H9 (cell line): ENCODE data around the gene NBEA. TPM values are rescaled to one million over a fixed set of nuclear protein-coding genes. Genes with fewer than 3 reads are reported as not detected.

Experiments
- DNase-seq: peaks from one replicate; pipeline ENCODE4 v3.0.0-alpha.2; 2017
- H2AFZ ChIP-seq: one replicate; pipeline ENCODE4 v1.6.1; 2013; ENCODE audit warnings: mild to moderate bottlenecking, low read length, control low read depth, moderate library complexity
- H2AK5ac ChIP-seq: 2 replicates; pipeline ENCODE4 v1.6.1; 2013; ENCODE audit warnings: low read length, control low read depth, mixed read lengths; ENCODE audit not compliant: insufficient read length
- H2BK120ac ChIP-seq: one replicate; pipeline ENCODE4 v1.6.1; 2013; ENCODE audit warnings: low read depth, mild to moderate bottlenecking, low read length, control low read depth, inconsistent platforms; ENCODE audit not compliant: poor library complexity, severe bottlenecking
- H2BK12ac ChIP-seq: 2 replicates; pipeline ENCODE4 v1.6.1; 2013; ENCODE audit warnings: low read length, control low read depth, mixed read lengths, low read depth; ENCODE audit not compliant: insufficient read length
- H2BK15ac ChIP-seq: 2 replicates; pipeline ENCODE4 v1.6.1; 2013; ENCODE audit warnings: low read depth, low read length, control low read depth
- H2BK20ac ChIP-seq: one replicate; pipeline ENCODE4 v1.6.1; 2013; ENCODE audit warnings: low read depth, mild to moderate bottlenecking, low read length, control low read depth, inconsistent platforms; ENCODE audit not compliant: poor library complexity, severe bottlenecking
- H2BK5ac ChIP-seq: 2 replicates; pipeline ENCODE4 v1.6.1; 2013; ENCODE audit warnings: low read length, control low read depth, mixed read lengths; ENCODE audit not compliant: insufficient read length
- H3K14ac ChIP-seq: 2 replicates; pipeline ENCODE4 v1.6.1; 2013; ENCODE audit warnings: low read length, control low read depth; ENCODE audit not compliant: insufficient read depth
- H3K18ac ChIP-seq: 2 replicates; pipeline ENCODE4 v1.6.1; 2013; ENCODE audit warnings: low read depth, mild to moderate bottlenecking, mixed read lengths, low read length, control low read depth; ENCODE audit not compliant: insufficient read length
- H3K23ac ChIP-seq: 2 replicates; pipeline ENCODE4 v1.6.1; 2013; ENCODE audit warnings: low read length, control low read depth, mixed read lengths, low read depth; ENCODE audit not compliant: insufficient read length
- H3K23me2 ChIP-seq: 2 replicates; pipeline ENCODE4 v1.6.1; 2013; ENCODE audit warnings: low read depth, mild to moderate bottlenecking, mixed read lengths, low read length, control low read depth; ENCODE audit not compliant: insufficient read length, poor library complexity, severe bottlenecking
- H3K27ac ChIP-seq: 2 replicates; pipeline ENCODE4 v1.5.1; 2013; ENCODE audit warnings: low read length, control low read depth, mixed read lengths, low read depth; ENCODE audit not compliant: insufficient read length
- H3K27me3 ChIP-seq: 2 replicates; pipeline ENCODE4 v1.6.1; 2013; ENCODE audit warnings: low read length, control low read depth, inconsistent platforms; ENCODE audit not compliant: insufficient read depth
- H3K4ac ChIP-seq: 2 replicates; pipeline ENCODE4 v1.6.1; 2013; ENCODE audit warnings: low read depth, mild to moderate bottlenecking, control low read depth, inconsistent platforms, low read length, moderate library complexity
- H3K4me1 ChIP-seq: 2 replicates; pipeline ENCODE4 v1.6.1; 2013; ENCODE audit warnings: low read length, control low read depth, inconsistent platforms; ENCODE audit not compliant: insufficient read depth
- H3K4me2 ChIP-seq: 2 replicates; pipeline ENCODE4 v1.6.1; 2013; ENCODE audit warnings: low read length, control low read depth, mixed read lengths; ENCODE audit not compliant: insufficient read length, insufficient read depth
- H3K56ac ChIP-seq: 2 replicates; pipeline ENCODE4 v1.6.1; 2013; ENCODE audit warnings: low read depth, mild to moderate bottlenecking, mixed read lengths, low read length, control low read depth; ENCODE audit not compliant: insufficient read length
- H3K79me1 ChIP-seq: 2 replicates; pipeline ENCODE4 v1.6.1; 2013; ENCODE audit warnings: low read depth, mild to moderate bottlenecking, moderate library complexity, low read length, control low read depth, inconsistent platforms; ENCODE audit not compliant: insufficient read depth, poor library complexity, severe bottlenecking
- H3K79me2 ChIP-seq: 2 replicates; pipeline ENCODE4 v1.6.1; 2013; ENCODE audit warnings: low read length, control low read depth, inconsistent platforms; ENCODE audit not compliant: insufficient read depth
- H3K9ac ChIP-seq: 2 replicates; pipeline ENCODE4 v1.6.1; 2013; ENCODE audit warnings: low read length, control low read depth, mixed read lengths; ENCODE audit not compliant: insufficient read length; ENCODE audit errors: extremely low read depth
- H3K9me3 ChIP-seq: one replicate; pipeline ENCODE4 v1.6.1; 2013; ENCODE audit warnings: low read depth, low read length, inconsistent platforms; ENCODE audit not compliant: control insufficient read depth
- H3T11ph ChIP-seq: one replicate; pipeline ENCODE4 v1.6.1; 2013; ENCODE audit warnings: mild to moderate bottlenecking, low read length, control low read depth, inconsistent platforms
- H4K20me1 ChIP-seq: one replicate; pipeline ENCODE4 v1.6.1; 2013; ENCODE audit not compliant: control insufficient read depth, insufficient read length, insufficient read depth
- H4K5ac ChIP-seq: 2 replicates; pipeline ENCODE4 v1.6.1; 2013; ENCODE audit warnings: low read depth, mild to moderate bottlenecking, mixed read lengths, low read length, control low read depth; ENCODE audit not compliant: insufficient read length
- H4K8ac ChIP-seq: replicated peaks from 2 replicates; pipeline ENCODE4 v1.6.1; 2013; ENCODE audit warnings: low read length, control low read depth, mixed read lengths, low read depth; ENCODE audit not compliant: insufficient read length
- H4K91ac ChIP-seq: 2 replicates; pipeline ENCODE4 v1.6.1; 2013; ENCODE audit warnings: low read depth, mild to moderate bottlenecking, moderate library complexity, mixed read lengths, low read length, control low read depth; ENCODE audit not compliant: insufficient read length
- H3K27ac Mint-ChIP-seq, 3 experiments: 2 replicates in 2 of 3; 3 replicates in 1 of 3; pipeline ENCODE4 v1.8.0; 2020 to 2021; ENCODE audit warnings: mixed read lengths in 3 of 3, mild to moderate bottlenecking in 1 of 3, moderate library complexity in 1 of 3
- H3K27me3 Mint-ChIP-seq: 2 replicates; pipeline ENCODE4 v1.8.0; 2021; ENCODE audit warnings: low read depth, mild to moderate bottlenecking, moderate library complexity, mixed read lengths
- H3K36me3 Mint-ChIP-seq, 3 experiments: 2 replicates in 2 of 3; 3 replicates in 1 of 3; pipeline ENCODE4 v1.8.0; 2020 to 2021; ENCODE audit warnings: low read depth in 3 of 3, mixed read lengths in 3 of 3; ENCODE audit not compliant: insufficient read depth in 1 of 3
- H3K4me1 Mint-ChIP-seq, 2 experiments: 2 replicates each; pipeline ENCODE4 v1.8.0; 2020; ENCODE audit warnings: mixed read lengths in 2 of 2
- H3K4me3 Mint-ChIP-seq, 2 experiments: 2 replicates in 1 of 2; 3 replicates in 1 of 2; pipeline ENCODE4 v1.8.0; 2020 to 2021; ENCODE audit warnings: mild to moderate bottlenecking in 2 of 2, mixed read lengths in 2 of 2, moderate library complexity in 1 of 2
- H3K9me3 Mint-ChIP-seq, 2 experiments: 2 replicates in 1 of 2; 3 replicates in 1 of 2; pipeline ENCODE4 v1.8.0; 2020; ENCODE audit warnings: mild to moderate bottlenecking in 2 of 2, mixed read lengths in 2 of 2, moderate library complexity in 1 of 2
- CTCF ChIP-seq: fragments of 200-600 bp; sonication (generic); conservative IDR thresholded peaks from 3 replicates; pipeline ENCODE4 v1.8.0; 2021; ENCODE audit warnings: antibody characterized with exemption, mild to moderate bottlenecking
- WGBS: extraction: QIAGEN DNeasy Blood & Tissue Kit; methylation state at CpG from one replicate; pipeline ENCODE4 v1.1.7; 2013; ENCODE audit warnings: missing lambda C conversion rate, low lambda C conversion rate, mixed read lengths; ENCODE audit not compliant: insufficient read length; ENCODE audit errors: extremely low coverage; 5-methylcytosine and 5-hydroxymethylcytosine counted together
- total RNA-seq: library from RNA; stranded (reverse); gene quantifications from 2 replicates; pipeline ENCODE4 v1.2.1, GENCODE V29; 2021

The NBEA gene
- total RNA-seq, 1 experiment from 2014 or later = 17.3 TPM

GRCh38 chr13:35716729-35717128, 774.7 kb downstream of the NBEA start:
- H3K23ac ChIP-seq = no peak overlapping the region
- no peaks in the 10 kb centered on the region for H4K20me1 ChIP-seq
- Mint-ChIP-seq H3K27me3 (no peaks in the 10 kb centered on the region), H3K4me3 (no peak overlapping the region), H3K9me3 (no peaks in the 10 kb centered on the region; a peak in 1 of 5 replicates), H3K27ac (no peak overlapping the region), H3K4me1 (peaks cover 21 to 28% of the 10 kb centered on the region in 2 experiments), H3K36me3 (no peaks in the 10 kb centered on the region)
- H4K8ac ChIP-seq = no peak overlapping the region
- H3K9me3 ChIP-seq = no peaks in the 10 kb centered on the region
- no peak overlapping the region for H2BK5ac ChIP-seq
- no peak overlapping the region for H2BK12ac ChIP-seq
- no peaks in the 10 kb centered on the region for H3K27me3 ChIP-seq
- H3K14ac ChIP-seq = no peak overlapping the region
- DNase-seq = no peak
- no peaks in the 10 kb centered on the region for H3K79me2 ChIP-seq
- no peak overlapping the region for H2BK15ac ChIP-seq
- no peak overlapping the region for H3K4ac ChIP-seq
- H3K23me2 ChIP-seq = no peaks in the 10 kb centered on the region
- H3K18ac ChIP-seq = no peak overlapping the region
- no peak overlapping the region for H3K27ac ChIP-seq
- H3T11ph ChIP-seq = no peak overlapping the region
- H3K56ac ChIP-seq = no peak overlapping the region
- no peak overlapping the region for H2BK120ac ChIP-seq
- H2BK20ac ChIP-seq = no peak overlapping the region
- H2AK5ac ChIP-seq = no peak overlapping the region
- no CpG with 5 or more reads among the region's 15 CpGs for WGBS
- no peak overlapping the region for H4K91ac ChIP-seq
- H4K5ac ChIP-seq = no peak overlapping the region
- H3K4me2 ChIP-seq = no peak overlapping the region
- H3K9ac ChIP-seq = no peak overlapping the region
- H2AFZ ChIP-seq = no peak overlapping the region
- no peak for TF ChIP-seq CTCF
- H3K79me1 ChIP-seq = no peaks in the 10 kb centered on the region
- H3K4me1 ChIP-seq = no peaks in the 10 kb centered on the region
